ENCODE data around the gene CYB561D2. TPM values are rescaled to one million over a fixed set of nuclear protein-coding genes. Genes with fewer than 3 reads are reported as not detected.

Gene CYB561D2
- total and polyA plus RNA-seq, 11 donors = 4.9 to 18.6 (median 7.8) TPM

DNA sequence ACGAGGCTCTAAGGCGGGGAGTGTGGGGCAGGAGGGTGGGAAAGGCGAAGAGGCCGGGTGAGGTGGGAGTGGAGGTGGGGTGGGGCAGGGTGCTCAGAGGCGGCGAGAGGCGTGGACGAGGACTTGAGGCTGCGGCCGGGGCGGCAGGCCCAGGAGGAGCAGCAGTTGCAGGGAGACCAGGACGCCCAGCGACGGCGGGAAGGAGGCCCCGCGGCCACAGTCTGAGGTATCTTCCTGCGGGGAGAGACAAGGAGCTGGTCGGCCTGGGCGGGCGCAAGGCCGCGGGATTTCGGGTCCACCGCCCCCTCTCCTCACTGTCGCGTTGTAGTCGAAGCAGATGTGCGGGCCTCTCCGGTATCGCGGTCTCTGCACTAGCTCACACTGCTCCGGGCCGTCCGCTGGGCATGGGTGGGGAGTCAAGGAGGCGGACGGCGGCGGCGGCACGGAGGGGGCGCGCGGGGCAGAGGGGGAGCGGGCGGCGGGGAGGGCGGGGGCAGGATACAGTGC is 14.0 kb downstream of the CYB561D2 start:
- Histone ChIP-seq H3K4me3 (peak overlapping the region; percentile 1 to 66 (median 57)), H3K4me1 (peaks cover 0 to 19% (median 8%) of the 10 kb centered on the region in 12 donors), H3K27me3 (no peaks in the 10 kb centered on the region), H3K9me3 (no peaks in the 10 kb centered on the region), H3K36me3 (no peaks in the 10 kb centered on the region), H3K27ac (peak overlapping the region in 3 of 12 donors; percentile 9 to 73 (median 55))
- no peak for TF ChIP-seq POLR2A (IDR thresholded peaks at IDR 0.05)
- TF ChIP-seq, protein P1, sequence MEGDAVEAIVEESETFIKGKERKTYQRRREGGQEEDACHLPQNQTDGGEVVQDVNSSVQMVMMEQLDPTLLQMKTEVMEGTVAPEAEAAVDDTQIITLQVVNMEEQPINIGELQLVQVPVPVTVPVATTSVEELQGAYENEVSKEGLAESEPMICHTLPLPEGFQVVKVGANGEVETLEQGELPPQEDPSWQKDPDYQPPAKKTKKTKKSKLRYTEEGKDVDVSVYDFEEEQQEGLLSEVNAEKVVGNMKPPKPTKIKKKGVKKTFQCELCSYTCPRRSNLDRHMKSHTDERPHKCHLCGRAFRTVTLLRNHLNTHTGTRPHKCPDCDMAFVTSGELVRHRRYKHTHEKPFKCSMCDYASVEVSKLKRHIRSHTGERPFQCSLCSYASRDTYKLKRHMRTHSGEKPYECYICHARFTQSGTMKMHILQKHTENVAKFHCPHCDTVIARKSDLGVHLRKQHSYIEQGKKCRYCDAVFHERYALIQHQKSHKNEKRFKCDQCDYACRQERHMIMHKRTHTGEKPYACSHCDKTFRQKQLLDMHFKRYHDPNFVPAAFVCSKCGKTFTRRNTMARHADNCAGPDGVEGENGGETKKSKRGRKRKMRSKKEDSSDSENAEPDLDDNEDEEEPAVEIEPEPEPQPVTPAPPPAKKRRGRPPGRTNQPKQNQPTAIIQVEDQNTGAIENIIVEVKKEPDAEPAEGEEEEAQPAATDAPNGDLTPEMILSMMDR (IDR thresholded peaks at IDR 0.05) = no peak
- ATAC-seq = peak in 2 of 4 donors; percentile 25 to 37
- DNase-seq = peak in 3 of 5 donors; percentile 34 to 52 (median 47)
- intact Hi-C loops (cut with DNase I) = loop anchor here in 3 of 10 donors (5.0 kb wide), 2 partner anchors 173 to 178 kb away; no protein-coding TSS in a partner anchor
- 19 to 48% (median 27%) methylated on average over 29 to 48 of the region's 48 CpGs for WGBS, 4 donors

DNA sequence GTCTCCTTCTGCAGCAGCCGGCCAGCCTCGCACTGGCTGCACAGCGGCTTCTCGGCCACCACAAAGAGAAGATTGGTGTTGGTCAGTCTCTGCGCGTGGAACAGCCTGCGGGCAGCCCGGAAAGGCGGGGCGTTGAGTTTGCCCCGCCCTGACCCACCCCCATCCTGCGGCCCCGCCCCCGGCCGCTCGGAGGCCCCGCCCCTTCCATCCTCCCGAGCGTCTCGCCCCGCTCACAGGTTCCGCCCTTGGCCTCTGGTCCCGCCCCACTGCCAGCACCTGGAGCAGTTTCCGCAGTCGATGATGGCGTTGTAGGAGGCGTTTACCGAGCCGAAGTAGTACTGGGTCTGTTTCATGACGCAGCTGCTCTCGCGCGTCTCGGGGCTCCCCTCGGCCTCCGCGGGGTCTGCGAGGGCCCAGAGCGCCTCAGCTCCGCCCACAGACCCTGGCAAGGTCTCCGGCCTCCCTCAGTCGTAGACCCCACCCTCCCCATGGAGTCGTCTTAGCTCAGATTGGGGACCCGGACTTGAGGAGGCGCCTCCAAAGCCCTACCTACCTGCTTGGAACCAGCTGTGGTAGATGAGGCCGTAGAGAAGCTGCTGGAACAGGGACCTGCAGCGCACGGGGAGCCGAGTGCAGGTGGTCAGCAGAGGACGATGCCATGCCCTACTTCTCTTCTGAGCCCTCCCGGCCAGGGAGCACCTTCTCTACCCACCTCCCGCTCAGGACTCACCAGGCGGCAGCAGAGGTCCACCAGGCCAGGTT is 14.6 kb downstream of the CYB561D2 start:
- Histone ChIP-seq H3K27me3 (no peaks in the 10 kb centered on the region), H3K4me3 (peak overlapping the region; percentile 1 to 66 (median 57)), H3K9me3 (no peaks in the 10 kb centered on the region), H3K4me1 (peaks cover 0 to 14% (median 8%) of the 10 kb centered on the region in 12 donors), H3K27ac (peak overlapping the region in 5 of 12 donors; percentile 9 to 73 (median 44)), H3K36me3 (no peaks in the 10 kb centered on the region)
- TF ChIP-seq, protein P1 (IDR thresholded peaks at IDR 0.05) = no peak
- no peak for TF ChIP-seq POLR2A (IDR thresholded peaks at IDR 0.05)
- DNase-seq (peak; percentile 82 to 93 (median 85)), ATAC-seq (peak; percentile 44 to 89 (median 84))
- intact Hi-C loops (cut with DNase I) = loop anchor here in 3 of 10 donors (5.0 kb wide), 2 partner anchors 172 to 177 kb away; no protein-coding TSS in a partner anchor
- 10 to 22% (median 14%) methylated on average over 23 to 53 of the region's 53 CpGs for WGBS, 4 donors

DNA sequence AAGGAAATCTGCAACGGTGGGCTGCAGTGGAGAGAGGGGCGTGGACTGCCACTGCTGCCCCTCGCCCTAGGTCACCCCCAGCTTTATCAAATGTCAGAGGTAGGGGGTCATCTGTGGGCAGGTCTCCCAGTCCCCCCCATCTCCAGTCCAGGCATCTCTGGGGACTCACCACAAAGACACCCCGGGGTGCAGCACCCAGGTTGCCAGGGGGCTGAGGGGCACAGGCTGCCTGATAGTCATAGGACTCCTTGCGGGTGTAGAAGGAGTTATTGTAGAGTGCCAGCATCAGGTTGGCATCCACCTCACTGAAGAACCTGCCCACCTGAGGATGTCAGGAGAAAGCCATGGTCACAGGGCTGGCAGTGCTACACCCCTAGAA is 15.2 kb downstream of the CYB561D2 start:
- Histone ChIP-seq H3K4me3 (peak overlapping the region in 7 of 12 donors; percentile 50 to 64 (median 57)), H3K4me1 (peaks cover 0 to 14% (median 8%) of the 10 kb centered on the region in 12 donors), H3K27ac (peak overlapping the region in 1 of 12 donors; percentile 55), H3K27me3 (no peaks in the 10 kb centered on the region), H3K36me3 (no peaks in the 10 kb centered on the region), H3K9me3 (no peaks in the 10 kb centered on the region)
- no peak for DNase-seq
- no peak for ATAC-seq
- WGBS, 4 donors = 79 to 87% (median 85%) methylated on average over 5 of the region's 5 CpGs
- intact Hi-C loops (cut with DNase I) = loop anchor here in 3 of 10 donors (5.0 kb wide), 2 partner anchors 171 to 176 kb away; no protein-coding TSS in a partner anchor
- TF ChIP-seq POLR2A (IDR thresholded peaks at IDR 0.05) = no peak
- TF ChIP-seq, protein P1 (IDR thresholded peaks at IDR 0.05) = no peak
